ENCODE data around the gene HPGDS.
"Not testable (repeated sequence)": the region's sequence is repeated elsewhere in the genome, so short reads cannot be mapped to it uniquely, and the experiment has no call there.

The HPGDS gene

GRCh38 chr4:94357624-94358023, 15.0 kb upstream of the HPGDS start:
- DNase-seq (ENCODE audit: low read depth), result no peak

- DNase-seq (ENCODE audit: low read depth), result no peak
Measured at GRCh38 chr4:94356444-94356843, 13.8 kb upstream of the HPGDS start.

- DNase-seq (ENCODE audit: low read depth), result no peak
Measured at GRCh38 chr4:94354474-94354896, 11.8 kb upstream of the HPGDS start.

DNA sequence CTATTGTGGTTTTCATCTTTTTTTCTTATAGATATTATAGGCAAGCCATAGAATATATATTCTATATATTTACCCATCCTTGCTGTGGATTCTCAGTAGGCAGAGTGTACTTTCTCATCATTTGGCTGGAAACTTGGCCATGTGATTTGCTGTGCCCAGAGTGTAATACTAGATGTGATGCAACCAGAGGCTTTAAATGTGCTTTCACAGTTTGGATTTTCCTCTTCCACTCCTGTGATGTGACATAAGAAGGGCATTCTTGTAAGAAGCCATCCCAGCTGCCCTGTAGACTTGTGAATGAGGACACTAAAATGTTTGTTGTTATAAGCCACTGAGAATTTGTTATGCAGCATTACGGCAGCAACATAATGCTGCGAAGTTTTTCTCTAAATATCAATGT, 10.4 kb upstream of the HPGDS start:
- no peak for DNase-seq (ENCODE audit: low read depth)

DNA sequence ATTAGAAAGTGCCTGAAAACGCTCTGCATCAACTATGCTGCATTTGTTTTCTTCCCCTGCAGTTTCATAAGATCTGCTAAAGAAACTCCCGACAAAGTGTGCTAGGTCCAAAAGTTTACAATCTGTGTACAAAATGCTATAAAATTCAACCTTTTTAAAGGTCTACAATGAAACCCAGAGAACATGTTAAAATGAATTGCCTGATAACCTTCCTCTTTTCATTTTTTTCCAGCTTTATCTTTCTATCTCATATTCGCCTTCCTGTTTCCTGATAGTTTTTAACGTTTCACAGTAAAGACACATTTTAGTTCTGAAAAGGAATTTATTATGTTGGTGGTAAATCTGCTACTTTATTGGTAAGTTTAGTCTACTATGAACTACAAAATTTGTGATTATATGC, 9.5 kb upstream of the HPGDS start:
- no peak for DNase-seq (ENCODE audit: low read depth)

DNA sequence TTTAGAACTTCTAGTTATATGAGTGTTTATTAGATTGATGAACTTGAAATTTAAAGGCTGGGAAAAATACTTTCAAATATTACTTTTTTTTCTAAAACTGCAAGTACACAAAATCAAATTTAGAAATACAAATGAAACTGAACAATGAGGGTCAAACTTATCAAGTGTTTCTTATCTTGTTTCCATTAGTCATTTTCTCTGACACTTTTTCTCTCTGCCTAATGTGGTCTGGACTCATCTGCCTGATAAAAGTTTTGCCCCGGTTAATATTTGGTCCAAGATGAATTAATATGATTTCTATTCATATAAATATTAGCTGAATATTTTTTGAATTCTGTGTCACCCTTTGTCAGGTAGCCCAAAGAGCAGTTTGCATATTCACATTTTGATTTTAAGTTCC, 8.7 kb upstream of the HPGDS start:
- DNase-seq (ENCODE audit: low read depth), result no peak

GRCh38 chr4:94350095-94350494, 7.5 kb upstream of the HPGDS start:
- no peak for DNase-seq (ENCODE audit: low read depth)

- peak; percentile 3 for DNase-seq (ENCODE audit: low read depth)
Measured at GRCh38 chr4:94349193-94349592, 6.6 kb upstream of the HPGDS start.

- DNase-seq (ENCODE audit: low read depth), result no peak
Measured at GRCh38 chr4:94348666-94349065, 6.0 kb upstream of the HPGDS start.

DNA sequence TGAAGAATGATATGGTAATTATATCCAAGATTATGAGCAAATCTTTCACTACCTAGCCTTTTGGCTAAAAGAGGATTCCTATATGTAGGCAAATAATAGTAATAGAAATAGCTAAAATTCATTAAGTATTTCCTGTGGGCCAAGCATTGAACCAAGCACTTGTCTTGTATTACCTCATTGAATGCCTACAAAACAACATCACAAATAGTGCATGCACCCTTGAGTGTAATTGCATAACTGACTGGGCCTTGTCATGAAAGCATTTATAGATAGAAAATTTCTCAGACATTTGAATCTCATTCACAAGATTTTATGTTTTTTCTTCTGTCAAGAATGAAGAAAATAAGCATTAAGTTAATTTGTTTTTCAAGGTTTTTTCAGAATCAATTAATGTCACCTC, 3.9 kb upstream of the HPGDS start:
- no peak for DNase-seq (ENCODE audit: low read depth)

GRCh38 chr4:94345969-94346368, 3.3 kb upstream of the HPGDS start:
- DNase-seq (ENCODE audit: low read depth), result no peak

GRCh38 chr4:94345266-94345665, 2.6 kb upstream of the HPGDS start:
- DNase-seq (ENCODE audit: low read depth), result no peak

DNA sequence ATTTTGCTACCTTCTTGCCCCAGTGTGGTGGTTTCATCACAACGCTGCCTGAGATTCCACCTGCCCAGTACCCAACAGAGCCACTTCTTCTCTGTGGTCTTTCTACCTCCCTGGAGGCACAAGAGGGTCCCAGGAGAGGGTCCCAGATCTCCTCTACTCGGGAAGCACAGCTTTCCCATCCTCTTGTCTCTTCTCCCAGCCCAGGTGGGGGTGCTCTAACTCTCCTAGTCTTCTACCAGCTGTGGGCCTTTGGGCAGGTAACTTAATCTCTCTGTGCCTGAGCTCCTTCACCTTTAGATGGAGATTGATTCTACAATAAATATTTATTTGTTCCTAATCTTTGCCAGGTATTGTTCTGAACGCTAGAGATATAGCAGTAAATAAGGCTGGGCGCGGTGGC, 1.8 kb upstream of the HPGDS start:
- DNase-seq (ENCODE audit: low read depth), result no peak

DNA sequence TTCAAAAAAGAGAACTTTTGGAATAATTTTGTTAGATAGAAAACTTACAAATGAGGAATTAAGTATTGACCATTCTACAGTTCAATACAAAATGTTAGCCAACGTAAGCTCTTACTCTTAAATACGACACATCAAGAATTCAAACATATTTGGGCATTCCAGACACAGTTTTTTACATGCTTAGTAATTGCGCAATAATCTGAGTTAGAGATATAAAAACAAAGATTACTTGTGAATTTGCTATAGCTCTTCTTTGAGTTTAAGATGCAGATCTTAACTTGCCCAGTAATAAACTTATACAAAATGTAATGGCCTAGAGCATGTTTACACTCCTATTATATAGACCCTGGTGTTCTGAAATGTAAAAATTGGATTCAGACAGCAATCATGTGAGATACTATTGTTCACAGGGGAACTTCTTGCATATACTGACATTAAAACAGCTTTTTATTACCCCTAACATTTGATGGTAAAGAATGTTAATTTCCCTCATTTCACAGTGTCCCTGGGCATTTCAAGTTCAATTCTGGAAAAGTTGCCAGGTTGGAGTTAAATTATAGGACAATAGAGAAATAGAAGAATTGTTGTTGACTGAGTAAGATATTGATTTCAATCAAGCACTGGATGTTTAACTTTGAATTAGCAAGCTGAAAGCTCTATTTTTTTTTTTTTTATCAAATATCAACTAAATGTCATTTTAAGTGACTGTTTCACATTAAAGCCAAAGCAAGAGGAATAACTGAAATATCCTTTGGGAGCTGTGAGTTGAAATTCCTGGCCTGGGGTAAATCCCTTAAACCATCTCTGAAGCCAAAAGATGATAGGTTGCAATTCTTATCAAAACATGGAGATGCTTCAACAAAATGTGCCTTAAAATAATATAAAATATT, 910 bp downstream of the HPGDS start:
- no peak for DNase-seq (ENCODE audit: low read depth)

DNA sequence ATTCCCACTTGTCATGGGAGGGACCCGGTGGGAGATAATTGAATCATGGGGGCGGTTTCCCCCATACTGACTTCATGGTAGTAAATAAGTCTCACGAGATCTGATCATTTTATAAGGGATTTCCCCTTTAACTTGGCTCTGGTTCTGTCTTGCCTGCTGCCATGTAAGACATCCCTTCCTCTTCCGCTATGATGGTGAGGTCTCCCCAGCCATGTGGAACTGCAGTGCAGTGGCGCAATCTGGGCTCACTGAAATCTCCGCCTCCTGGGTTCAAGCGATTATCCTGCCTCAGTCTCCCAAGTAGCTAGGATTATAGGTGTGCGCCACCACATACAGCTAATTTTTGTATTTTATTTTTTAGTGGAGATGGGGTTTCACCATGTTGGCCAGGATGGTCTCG, 2.9 kb downstream of the HPGDS start:
- DNase-seq (ENCODE audit: low read depth), result no peak

GRCh38 chr4:94338681-94339351, 3.8 kb downstream of the HPGDS start:
- no peak for DNase-seq (ENCODE audit: low read depth)

- DNase-seq (ENCODE audit: low read depth), result not testable (repeated sequence)
Measured at GRCh38 chr4:94336791-94337190, 5.8 kb downstream of the HPGDS start.

DNA sequence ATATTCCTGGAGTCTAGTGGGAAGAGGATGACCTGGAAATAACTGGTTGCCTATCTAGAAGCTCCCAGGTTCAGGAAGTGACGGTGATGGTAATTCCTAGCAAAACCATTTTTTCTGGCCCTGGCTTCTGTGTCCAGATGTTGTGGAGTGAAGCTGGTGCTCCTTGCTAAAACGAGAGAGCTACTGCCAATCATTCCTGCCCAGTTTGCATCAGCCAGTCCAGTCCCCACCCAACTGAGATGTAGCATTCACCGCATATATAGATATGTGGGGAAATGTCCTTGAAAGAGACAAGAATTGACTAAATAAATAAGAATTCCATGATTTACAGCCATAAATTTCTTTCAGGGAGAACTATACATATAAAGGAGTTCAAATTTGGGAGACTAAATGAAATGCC, 6.3 kb downstream of the HPGDS start:
- no peak for DNase-seq (ENCODE audit: low read depth)

- DNase-seq (ENCODE audit: low read depth), result no peak
Measured at GRCh38 chr4:94334962-94335361, 7.7 kb downstream of the HPGDS start.

DNA sequence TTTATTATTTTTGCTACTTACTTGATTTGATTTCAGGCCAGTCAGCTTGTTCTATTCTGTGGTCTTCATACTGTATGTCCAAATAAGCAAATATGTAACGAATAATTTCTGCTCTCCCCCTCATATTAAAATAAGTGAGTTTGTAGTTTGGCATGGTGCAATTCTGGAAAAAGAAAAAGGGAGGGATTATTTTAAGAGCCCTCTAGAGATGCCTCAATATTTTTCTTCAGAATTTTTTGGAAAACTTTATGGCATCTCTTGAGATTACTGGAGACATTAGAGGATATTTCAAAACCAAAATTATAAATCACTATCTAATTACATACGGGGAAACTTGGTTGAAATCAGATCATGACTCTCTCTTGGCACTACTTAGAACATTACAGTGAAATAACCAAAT, 8.2 kb downstream of the HPGDS start:
- no peak for DNase-seq (ENCODE audit: low read depth)

- no peak for DNase-seq (ENCODE audit: low read depth)
Measured at GRCh38 chr4:94333866-94334265, 8.8 kb downstream of the HPGDS start.

DNA sequence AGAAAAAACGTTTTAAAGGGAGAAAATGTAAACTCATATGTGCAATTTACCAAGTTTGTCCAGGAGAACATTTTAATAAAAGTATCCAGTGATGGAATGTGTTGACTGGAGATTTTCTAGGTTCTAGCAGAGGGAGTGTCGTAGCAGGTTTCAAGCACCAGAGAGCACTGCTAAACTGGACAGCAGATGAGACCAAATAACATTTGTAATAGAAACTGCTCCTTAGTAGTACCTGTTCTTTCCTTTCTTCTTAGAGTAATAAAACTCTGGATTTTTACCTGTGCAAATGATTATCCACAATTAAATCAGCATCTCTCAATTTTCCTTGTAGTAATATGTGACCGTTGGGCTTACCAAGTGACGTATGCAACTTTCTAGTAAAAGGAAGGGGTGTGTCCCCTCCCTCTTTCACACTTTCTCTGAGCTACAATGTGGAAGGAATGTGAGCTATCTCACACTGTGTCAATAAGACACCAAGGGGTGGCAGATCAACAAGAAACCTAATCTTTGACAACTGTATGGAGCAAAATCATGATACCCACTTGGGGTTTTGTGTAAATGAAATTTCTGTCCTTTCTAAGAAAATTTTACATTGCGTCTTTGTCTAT, 9.5 kb downstream of the HPGDS start:
- no peak for DNase-seq (ENCODE audit: low read depth)

- DNase-seq (ENCODE audit: low read depth), result no peak
Measured at GRCh38 chr4:94329933-94330332, 12.7 kb downstream of the HPGDS start.
